WTC11 (cell line): ENCODE measurements around the gene UQCC3. TPM values are rescaled to one million over a fixed set of nuclear protein-coding genes. Genes with fewer than 3 reads are reported as not detected.

ENCODE experiments used
- ATAC-seq: fragments of 200-7000 bp; cut with Tn5 transposase; 2 replicates; pipeline ENCODE4 v1.10.0; 2021; ENCODE audit warnings: mild to moderate bottlenecking, moderate library complexity
- CTCF ChIA-PET: fragments of 300-600 bp; sonication (Branson Sonifier 250); formaldehyde crosslinking; loops from one replicate; lab custom pipeline; 2021; ENCODE audit warnings: antibody characterized with exemption; lab: Charles Lee
- POLR2A ChIA-PET: fragments of 350-600 bp; sonication (Branson Sonifier 250); formaldehyde crosslinking; loops from one replicate; lab custom pipeline; 2021; ENCODE audit warnings: antibody characterized with exemption; lab: Charles Lee
- DNase-seq: peaks from one replicate; pipeline ENCODE4 v3.0.0; 2021; ENCODE audit warnings: low spot score
- H3K27ac Mint-ChIP-seq: 2 replicates; pipeline ENCODE4 v1.8.0; 2021; ENCODE audit warnings: mixed read lengths
- H3K27me3 Mint-ChIP-seq: 2 replicates; pipeline ENCODE4 v1.8.0; 2021; ENCODE audit warnings: low read depth, mild to moderate bottlenecking, moderate library complexity, mixed read lengths
- H3K36me3 Mint-ChIP-seq: 2 replicates; pipeline ENCODE4 v1.8.0; 2021; ENCODE audit warnings: mixed read lengths
- H3K4me1 Mint-ChIP-seq: 2 replicates; pipeline ENCODE4 v1.8.0; 2022; ENCODE audit warnings: mixed read lengths
- H3K4me3 Mint-ChIP-seq: 2 replicates; pipeline ENCODE4 v1.8.0; 2021; ENCODE audit warnings: mild to moderate bottlenecking, moderate library complexity, mixed read lengths
- H3K9me3 Mint-ChIP-seq: 2 replicates; pipeline ENCODE4 v1.8.0; 2021; ENCODE audit warnings: mixed read lengths
- ATF2 ChIP-seq: sonication (generic); formaldehyde crosslinking; IDR thresholded peaks from 2 replicates; pipeline ENCODE4 v1.8.1; 2022; ENCODE audit warnings: low read depth, missing genetic modification reagents, borderline replicate concordance
- ATF3 ChIP-seq: sonication (generic); formaldehyde crosslinking; conservative IDR thresholded peaks from 2 replicates; pipeline ENCODE4 v1.8.1; 2022; ENCODE audit warnings: mild to moderate bottlenecking, missing genetic modification reagents
- CBFB ChIP-seq: sonication (generic); formaldehyde crosslinking; IDR thresholded peaks from 2 replicates; pipeline ENCODE4 v1.8.1; 2022; ENCODE audit warnings: mild to moderate bottlenecking, low read depth, missing genetic modification reagents
- FOXK1 ChIP-seq: sonication (generic); formaldehyde crosslinking; IDR thresholded peaks from 2 replicates; pipeline ENCODE4 v1.8.0; 2022; ENCODE audit warnings: mild to moderate bottlenecking, moderate library complexity, missing genetic modification reagents
- GTF2I ChIP-seq: fragments of 250-450 bp; sonication (Bioruptor Pico); conservative IDR thresholded peaks from 2 replicates; pipeline ENCODE4 v1.4.0; 2021; ENCODE audit warnings: mild to moderate bottlenecking
- HMGA2 ChIP-seq: fragments of 250-450 bp; sonication (Bioruptor Pico); IDR thresholded peaks from 2 replicates; pipeline ENCODE4 v1.4.0; 2021; ENCODE audit warnings: mild to moderate bottlenecking, moderate library complexity
- HMGXB4 ChIP-seq: sonication (generic); formaldehyde crosslinking; IDR thresholded peaks from 2 replicates; pipeline ENCODE4 v1.8.1; 2023; ENCODE audit warnings: mild to moderate bottlenecking, moderate library complexity, missing genetic modification reagents
- MLX ChIP-seq: sonication (generic); formaldehyde crosslinking; IDR thresholded peaks from 2 replicates; pipeline ENCODE4 v1.8.1; 2023; ENCODE audit warnings: mild to moderate bottlenecking, missing genetic modification reagents, moderate library complexity
- NFE2L1 ChIP-seq: sonication (generic); formaldehyde crosslinking; IDR thresholded peaks from 2 replicates; pipeline ENCODE4 v1.8.1; 2023; ENCODE audit warnings: missing genetic modification reagents
- NFYB ChIP-seq: sonication (generic); formaldehyde crosslinking; conservative IDR thresholded peaks from 2 replicates; pipeline ENCODE4 v1.8.0; 2022; ENCODE audit warnings: low read depth, missing genetic modification reagents
- NR3C1 ChIP-seq: sonication (generic); formaldehyde crosslinking; conservative IDR thresholded peaks from 2 replicates; pipeline ENCODE4 v1.8.1; 2023; ENCODE audit warnings: low read depth, mild to moderate bottlenecking, missing genetic modification reagents
- OVOL2 ChIP-seq: fragments of 250-450 bp; sonication (Bioruptor Pico); IDR thresholded peaks from 2 replicates; pipeline ENCODE4 v1.9.0; 2021; ENCODE audit warnings: mild to moderate bottlenecking, borderline replicate concordance
- PRDM15 ChIP-seq: sonication (generic); formaldehyde crosslinking; IDR thresholded peaks from 2 replicates; pipeline ENCODE4 v1.8.0; 2022; ENCODE audit warnings: missing genetic modification reagents
- PRRX2 ChIP-seq: fragments of 250-450 bp; sonication (Bioruptor Pico); IDR thresholded peaks from 2 replicates; pipeline ENCODE4 v1.8.0; 2021; ENCODE audit warnings: mild to moderate bottlenecking
- TEAD1 ChIP-seq: sonication (generic); formaldehyde crosslinking; IDR thresholded peaks from 2 replicates; pipeline ENCODE4 v1.8.0; 2022; ENCODE audit warnings: mild to moderate bottlenecking, missing genetic modification reagents
- USF1 ChIP-seq: sonication (generic); formaldehyde crosslinking; IDR thresholded peaks from 2 replicates; pipeline ENCODE4 v1.8.0; 2022; ENCODE audit warnings: mild to moderate bottlenecking, missing genetic modification reagents
- ZMAT4 ChIP-seq: fragments of 250-450 bp; sonication (Bioruptor Pico); IDR thresholded peaks from 2 replicates; pipeline ENCODE4 v1.9.0; 2021; ENCODE audit warnings: mild to moderate bottlenecking
- ZNF281 ChIP-seq: sonication (generic); formaldehyde crosslinking; IDR thresholded peaks from 2 replicates; pipeline ENCODE4 v1.8.0; 2023; ENCODE audit warnings: mild to moderate bottlenecking, missing genetic modification reagents
- total RNA-seq: library from RNA; stranded (reverse); gene quantifications from 3 replicates; pipeline ENCODE4 v1.2.3, GENCODE V29; 2021

Gene UQCC3
- total RNA-seq, 1 experiment from 2014 or later = 18.1 TPM

GRCh38 chr11:62669420-62670161, 1.9 kb upstream of the UQCC3 start:
- no peak for TF ChIP-seq HMGA2 (CRISPR knock-in tag)
- TF ChIP-seq ZMAT4 (CRISPR knock-in tag) = no peak
- H3K4me3 Mint-ChIP-seq = peak overlapping the region; percentile 98
- POLR2A ChIA-PET = interaction anchor here (0.9 to 1.8 kb wide), 5 partner anchors 20 to 78 kb away, joined by 3 to 9 read pairs (median 5); partner anchors contain the start of genes B3GAT3, LRRN4CL and TUT1
- CTCF ChIA-PET = interaction anchor here (0.6 to 2.6 kb wide), 7 partner anchors 11 to 245 kb away, joined by 3 to 8 read pairs (median 3); partner anchors contain the start of genes INTS5, SLC3A2 and TUT1
- peak overlapping the region; percentile 95 for H3K27ac Mint-ChIP-seq
- H3K9me3 Mint-ChIP-seq = no peaks in the 10 kb centered on the region
- no peaks in the 10 kb centered on the region for H3K27me3 Mint-ChIP-seq
- ATAC-seq (peak; percentile 1), DNase-seq (no peak)
- peaks cover 31% of the 10 kb centered on the region for H3K36me3 Mint-ChIP-seq
- H3K4me1 Mint-ChIP-seq = peaks cover 29% of the 10 kb centered on the region

- no peaks in the 10 kb centered on the region for H3K9me3 Mint-ChIP-seq
- peaks cover 29% of the 10 kb centered on the region for H3K4me1 Mint-ChIP-seq
- no peak for DNase-seq
- no peaks in the 10 kb centered on the region for H3K27me3 Mint-ChIP-seq
- peak overlapping the region; percentile 98 for H3K4me3 Mint-ChIP-seq
- POLR2A ChIA-PET = interaction anchor here (0.6 to 2.8 kb wide), 17 partner anchors 12 to 185 kb away, joined by 3 to 35 read pairs (median 7); partner anchors contain the start of genes B3GAT3, BSCL2, GANAB and GNG3
- 0 out of 2 replicates have a peak, but pooled peaks have one; percentile 9 for TF ChIP-seq NFE2L1 (CRISPR knock-in tag)
- 0 out of 2 replicates have a peak, but pooled peaks have one; percentile 54 for TF ChIP-seq ZNF281 (CRISPR knock-in tag)
- TF ChIP-seq NFYB (CRISPR knock-in tag) = no peak
- peak overlapping the region; percentile 98 for H3K27ac Mint-ChIP-seq
- CTCF ChIA-PET = interaction anchor here (0.6 to 1.9 kb wide), 15 partner anchors 8 to 128 kb away, joined by 3 to 13 read pairs (median 5); partner anchors contain the start of genes BSCL2, EML3, GNG3 and HNRNPUL2
- ATAC-seq = no peak; the same call in 1 of the 2 replicates
- peaks cover 34% of the 10 kb centered on the region for H3K36me3 Mint-ChIP-seq
Measured at GRCh38 chr11:62671236-62671607, 251 bp upstream of the UQCC3 start.

- CTCF ChIA-PET = interaction anchor here (0.5 kb wide), 1 partner anchor 22 kb away, joined by 3 read pairs; no protein-coding TSS in a partner anchor
- peaks cover 38% of the 10 kb centered on the region for H3K36me3 Mint-ChIP-seq
- ATAC-seq = no peak
- TF ChIP-seq PRDM15 (CRISPR knock-in tag) (no peak), MLX (CRISPR knock-in tag) (no peak), HMGXB4 (no peak), ATF2 (no peak), CBFB (CRISPR knock-in tag) (no peak), GTF2I (CRISPR knock-in tag) (no peak), OVOL2 (CRISPR knock-in tag) (no peak), USF1 (no peak), FOXK1 (no peak), TEAD1 (CRISPR knock-in tag) (no peak), NR3C1 (CRISPR knock-in tag) (no peak), ATF3 (CRISPR knock-in tag) (no peak), PRRX2 (CRISPR knock-in tag) (no peak)
Measured at GRCh38 chr11:62673196-62673525, 1.7 kb downstream of the UQCC3 start.

More at GRCh38 chr11:62673196-62673525, 1.7 kb downstream of the UQCC3 start:
- Mint-ChIP-seq H3K27me3 (no peaks in the 10 kb centered on the region), H3K4me3 (peak overlapping the region; percentile 98), H3K27ac (peak overlapping the region; percentile 54; the same call in 1 of the 2 replicates), H3K9me3 (no peaks in the 10 kb centered on the region), H3K4me1 (peaks cover 30% of the 10 kb centered on the region)
- POLR2A ChIA-PET = interaction anchor here (0.5 to 3.5 kb wide), 5 partner anchors 8 to 83 kb away, joined by 3 to 35 read pairs (median 9); partner anchors contain the start of genes BSCL2, C11orf98, CSKMT and GNG3
- DNase-seq = no peak
